Dedifferentiated amniotic fluid mesenchymal stem cell (primary cell): Measurements from ENCODE around the gene NLRP5.
"Not testable (repeated sequence)": the region's sequence is repeated elsewhere in the genome, so short reads cannot be mapped to it uniquely, and the experiment has no call there.

Source experiments
- DNase-seq: peaks from one replicate; pipeline ENCODE4 v3.0.0-alpha.2; 2016; ENCODE audit errors: extremely low spot score

The NLRP5 gene

GRCh38 chr19:55986487-55986886 is at the start of gene NLRP5:
Gene NLRP5 (plus strand): TSS chr19:55986775.
- DNase-seq: no peak

- no peak for DNase-seq
Measured at GRCh38 chr19:55939206-55939605, 47.4 kb upstream of the NLRP5 start.

GRCh38 chr19:55940306-55940705 is 46.3 kb upstream of the NLRP5 start:
- no peak for DNase-seq

GRCh38 chr19:55947532-55947931 is 39.0 kb upstream of the NLRP5 start, which contains the start of gene NLRP8:
Gene NLRP8 (plus strand): TSS chr19:55947832.
- DNase-seq: no peak

GRCh38 chr19:55950566-55950965 is 36.0 kb upstream of the NLRP5 start:
- DNase-seq: not testable (repeated sequence)

GRCh38 chr19:55956431-55956830 is 30.1 kb upstream of the NLRP5 start:
- no peak for DNase-seq

- DNase-seq: no peak
Measured at GRCh38 chr19:55958356-55958755, 28.2 kb upstream of the NLRP5 start.

GRCh38 chr19:55959996-55960675 is 26.4 kb upstream of the NLRP5 start:
- DNase-seq: no peak

- DNase-seq: no peak
Measured at GRCh38 chr19:55962186-55962585, 24.4 kb upstream of the NLRP5 start.

- DNase-seq: no peak
Measured at GRCh38 chr19:55973982-55974381, 12.6 kb upstream of the NLRP5 start.

GRCh38 chr19:55980415-55980814 is 6.2 kb upstream of the NLRP5 start:
- DNase-seq: no peak

GRCh38 chr19:55985254-55985653 is 1.3 kb upstream of the NLRP5 start:
- DNase-seq: no peak

GRCh38 chr19:55990831-55991230 is 4.3 kb downstream of the NLRP5 start:
- DNase-seq: no peak

GRCh38 chr19:55993492-55993891 is 6.9 kb downstream of the NLRP5 start:
- no peak for DNase-seq

GRCh38 chr19:56014765-56015164 is 28.2 kb downstream of the NLRP5 start:
- no peak for DNase-seq

- DNase-seq: no peak
Measured at GRCh38 chr19:56015756-56016155, 29.2 kb downstream of the NLRP5 start.

- not testable (repeated sequence) for DNase-seq
Measured at GRCh38 chr19:56019325-56019724, 32.8 kb downstream of the NLRP5 start.

- not testable (repeated sequence) for DNase-seq
Measured at GRCh38 chr19:56020355-56020975, 33.9 kb downstream of the NLRP5 start.

- DNase-seq: no peak
Measured at GRCh38 chr19:56026769-56027168, 40.2 kb downstream of the NLRP5 start.

GRCh38 chr19:56053596-56053995 is 67.0 kb downstream of the NLRP5 start:
- no peak for DNase-seq

GRCh38 chr19:56066152-56067023 is 79.8 kb downstream of the NLRP5 start:
- DNase-seq: no peak

- DNase-seq: no peak
Measured at GRCh38 chr19:56069642-56070041, 83.1 kb downstream of the NLRP5 start.

- DNase-seq: no peak
Measured at GRCh38 chr19:56071151-56071550, 84.6 kb downstream of the NLRP5 start.
